Mesendoderm (in vitro differentiated cells): ENCODE results near the gene ANKS4B.
"Not testable (repeated sequence)": the region's sequence is repeated elsewhere in the genome, so short reads cannot be mapped to it uniquely, and the experiment has no call there.

Experiments used
- DNase-seq: peaks from one replicate; pipeline ENCODE4 v3.0.0; 2013
- H2AK5ac ChIP-seq: 2 replicates; pipeline ENCODE4 v1.6.1; 2013; ENCODE audit warnings: low read length, inconsistent platforms
- H2BK120ac ChIP-seq: 2 replicates; pipeline ENCODE4 v1.6.1; 2013; ENCODE audit warnings: low read depth, mild to moderate bottlenecking, low read length, moderate library complexity, mixed read lengths
- H2BK15ac ChIP-seq: replicated peaks from 2 replicates; pipeline ENCODE4 v1.6.1; 2013; ENCODE audit warnings: low read depth, mild to moderate bottlenecking, moderate library complexity
- H2BK5ac ChIP-seq: 2 replicates; pipeline ENCODE4 v1.6.1; 2013; ENCODE audit warnings: low read length, inconsistent platforms
- H3K18ac ChIP-seq: 2 replicates; pipeline ENCODE4 v1.6.1; 2013; ENCODE audit warnings: mild to moderate bottlenecking, low read length, mixed read lengths
- H3K23ac ChIP-seq: one replicate; pipeline ENCODE4 v1.6.1; 2013; ENCODE audit warnings: low read length
- H3K27ac ChIP-seq: 2 replicates; pipeline ENCODE4 v1.5.1; 2013; ENCODE audit warnings: low read depth, mild to moderate bottlenecking, inconsistent platforms, low read length, moderate library complexity
- H3K27me3 ChIP-seq: 2 replicates; pipeline ENCODE4 v1.6.1; 2013; ENCODE audit warnings: low read length, control low read depth, mild to moderate bottlenecking, inconsistent platforms; ENCODE audit not compliant: insufficient read depth, poor library complexity
- H3K36me3 ChIP-seq: 2 replicates; pipeline ENCODE4 v1.6.1; 2013; ENCODE audit warnings: low read length, inconsistent platforms; ENCODE audit not compliant: control insufficient read depth, insufficient read depth
- H3K4ac ChIP-seq: one replicate; pipeline ENCODE4 v1.6.1; 2013; ENCODE audit warnings: low read depth, mild to moderate bottlenecking, low read length, moderate library complexity
- H3K4me1 ChIP-seq: 2 replicates; pipeline ENCODE4 v1.6.1; 2013; ENCODE audit warnings: low read depth, low read length, inconsistent platforms; ENCODE audit not compliant: control insufficient read depth
- H3K4me2 ChIP-seq: 2 replicates; pipeline ENCODE4 v1.6.1; 2013; ENCODE audit warnings: low read length
- H3K4me3 ChIP-seq: 2 replicates; pipeline ENCODE4 v1.5.1; 2013; ENCODE audit warnings: mild to moderate bottlenecking, low read length
- H3K56ac ChIP-seq: one replicate; pipeline ENCODE4 v1.6.1; 2013; ENCODE audit warnings: low read length
- H3K79me1 ChIP-seq: 2 replicates; pipeline ENCODE4 v1.6.1; 2013; ENCODE audit warnings: low read length, inconsistent platforms
- H3K79me2 ChIP-seq: 2 replicates; pipeline ENCODE4 v1.6.1; 2013; ENCODE audit warnings: mild to moderate bottlenecking, low read length; ENCODE audit not compliant: control insufficient read depth, insufficient read depth
- H3K9ac ChIP-seq: 2 replicates; pipeline ENCODE4 v1.6.1; 2013; ENCODE audit warnings: low read length, inconsistent platforms
- H4K5ac ChIP-seq: one replicate; pipeline ENCODE4 v1.6.1; 2013; ENCODE audit warnings: low read length
- H4K8ac ChIP-seq: one replicate; pipeline ENCODE4 v1.6.1; 2013; ENCODE audit warnings: low read depth, mild to moderate bottlenecking, control low read depth, low read length, moderate library complexity
- WGBS: extraction: QIAGEN DNeasy Blood & Tissue Kit; methylation state at CpG from one replicate; pipeline ENCODE4 v1.1.7; 2013; ENCODE audit warnings: low lambda C conversion rate, missing lambda C conversion rate; ENCODE audit not compliant: insufficient coverage; ENCODE audit errors: extremely low coverage; 5-methylcytosine and 5-hydroxymethylcytosine counted together

The ANKS4B gene

GRCh38 chr16:21283521-21284289 lies 50.2 kb downstream of the ANKS4B start:
- H2BK15ac ChIP-seq, result peak overlapping the region; percentile 79
- peak overlapping the region; percentile 96 for H3K18ac ChIP-seq
- H3K56ac ChIP-seq, result peak overlapping the region; percentile 87
- H4K8ac ChIP-seq, result peak overlapping the region; percentile 97
- H2AK5ac ChIP-seq, result no peak overlapping the region
- peak overlapping the region; percentile 68 for H3K4me2 ChIP-seq
- H3K23ac ChIP-seq, result peak overlapping the region; percentile 33
- no peak overlapping the region for H4K5ac ChIP-seq
- H3K79me2 ChIP-seq, result no peaks in the 10 kb centered on the region
- WGBS, result no CpG with 5 or more reads among the region's 67 CpGs
- H2BK120ac ChIP-seq, result peak overlapping the region; percentile 99
- DNase-seq, result peak; percentile 73
- H3K79me1 ChIP-seq, result no peaks in the 10 kb centered on the region
- peak overlapping the region; percentile 73 for H3K9ac ChIP-seq
- H3K27ac ChIP-seq, result no peak overlapping the region
- H3K4me1 ChIP-seq, result no peaks in the 10 kb centered on the region
- no peaks in the 10 kb centered on the region for H3K36me3 ChIP-seq
- H3K4me3 ChIP-seq, result peak overlapping the region; percentile 51
- no peaks in the 10 kb centered on the region for H3K27me3 ChIP-seq
- no peak overlapping the region for H2BK5ac ChIP-seq
- H3K4ac ChIP-seq, result peak overlapping the region; percentile 97

GRCh38 chr16:21284414-21284813 lies 50.9 kb downstream of the ANKS4B start:
- Histone ChIP-seq H3K4me2 (no peak overlapping the region), H2AK5ac (no peak overlapping the region), H2BK120ac (no peak overlapping the region), H3K23ac (no peak overlapping the region), H3K56ac (no peak overlapping the region), H3K79me2 (no peaks in the 10 kb centered on the region), H3K4ac (no peak overlapping the region), H3K4me3 (no peak overlapping the region), H2BK15ac (no peak overlapping the region), H3K79me1 (no peaks in the 10 kb centered on the region), H3K18ac (no peak overlapping the region), H3K36me3 (no peaks in the 10 kb centered on the region), H3K27me3 (no peaks in the 10 kb centered on the region), H2BK5ac (no peak overlapping the region), H3K4me1 (no peaks in the 10 kb centered on the region), H3K9ac (no peak overlapping the region), H3K27ac (no peak overlapping the region), H4K8ac (no peak overlapping the region), H4K5ac (no peak overlapping the region)
- WGBS, result no CpG with 5 or more reads among the region's 4 CpGs
- no peak for DNase-seq

- no peak overlapping the region for H2BK15ac ChIP-seq
- no peak overlapping the region for H3K4ac ChIP-seq
- no peak overlapping the region for H4K8ac ChIP-seq
- no peak overlapping the region for H3K56ac ChIP-seq
- no peaks in the 10 kb centered on the region for H3K27me3 ChIP-seq
- no peak overlapping the region for H3K4me2 ChIP-seq
- no peaks in the 10 kb centered on the region for H3K79me1 ChIP-seq
- no peak overlapping the region for H3K9ac ChIP-seq
- H3K27ac ChIP-seq, result no peak overlapping the region
- H3K4me3 ChIP-seq, result no peak overlapping the region
- H2BK5ac ChIP-seq, result no peak overlapping the region
- no peak overlapping the region for H4K5ac ChIP-seq
- no peaks in the 10 kb centered on the region for H3K4me1 ChIP-seq
- DNase-seq, result no peak
- H2AK5ac ChIP-seq, result no peak overlapping the region
- no peak overlapping the region for H3K23ac ChIP-seq
- no peak overlapping the region for H3K18ac ChIP-seq
- no peak overlapping the region for H2BK120ac ChIP-seq
- H3K36me3 ChIP-seq, result no peaks in the 10 kb centered on the region
- WGBS, result no CpG with 5 or more reads among the region's 1 CpG
- no peaks in the 10 kb centered on the region for H3K79me2 ChIP-seq
Measured at GRCh38 chr16:21285314-21285713, 51.8 kb downstream of the ANKS4B start.

- not testable (repeated sequence) for H2BK120ac ChIP-seq, H3K9ac ChIP-seq, H2AK5ac ChIP-seq, DNase-seq, H4K8ac ChIP-seq, H3K56ac ChIP-seq, H2BK5ac ChIP-seq, H3K27ac ChIP-seq, H3K79me1 ChIP-seq, H3K36me3 ChIP-seq, H3K4me1 ChIP-seq, H3K23ac ChIP-seq, H3K27me3 ChIP-seq, H3K4me3 ChIP-seq, H2BK15ac ChIP-seq, H3K18ac ChIP-seq, H3K79me2 ChIP-seq, H3K4me2 ChIP-seq, H4K5ac ChIP-seq, H3K4ac ChIP-seq
- no CpG with 5 or more reads among the region's 3 CpGs for WGBS
Measured at GRCh38 chr16:21289789-21290188, 56.3 kb downstream of the ANKS4B start.

- H3K18ac ChIP-seq, result no peak overlapping the region
- no peak overlapping the region for H3K23ac ChIP-seq
- DNase-seq, result peak; percentile 98
- peaks cover 3% of the 10 kb centered on the region for H3K4me1 ChIP-seq
- no peaks in the 10 kb centered on the region for H3K36me3 ChIP-seq
- WGBS, result no CpG with 5 or more reads among the region's 36 CpGs
- H3K4me2 ChIP-seq, result peak overlapping the region; percentile 99
- no peak overlapping the region for H2BK15ac ChIP-seq
- no peaks in the 10 kb centered on the region for H3K79me2 ChIP-seq
- H3K27ac ChIP-seq, result no peak overlapping the region
- H2BK120ac ChIP-seq, result no peak overlapping the region
- H3K79me1 ChIP-seq, result no peaks in the 10 kb centered on the region
- peak overlapping the region; percentile 55 for H3K9ac ChIP-seq
- peak overlapping the region; percentile 55 for H3K4me3 ChIP-seq
- H3K27me3 ChIP-seq, result peaks cover 4% of the 10 kb centered on the region
- H3K4ac ChIP-seq, result no peak overlapping the region
- no peak overlapping the region for H4K8ac ChIP-seq
- no peak overlapping the region for H2AK5ac ChIP-seq
- no peak overlapping the region for H4K5ac ChIP-seq
- H2BK5ac ChIP-seq, result no peak overlapping the region
- peak overlapping the region; percentile 75 for H3K56ac ChIP-seq
Measured at GRCh38 chr16:21300309-21301167, 67.0 kb downstream of the ANKS4B start.
